CD14-positive monocyte (primary cell): ENCODE data around the gene ABCG1. TPM values are rescaled to one million over a fixed set of nuclear protein-coding genes. Genes with fewer than 3 reads are reported as not detected.
A peak's percentile ranks its signal among the peaks of the same experiment; 100 is the strongest.

ENCODE experiments used
- DNase-seq, 3 donors: peaks; one replicate each; pipeline ENCODE4 v3.0.0-alpha.2; 2011 to 2022
- H2AFZ ChIP-seq: 2 replicates; pipeline ENCODE4 v1.6.0; 2012; ENCODE audit warnings: mild to moderate bottlenecking, low read depth, low read length, inconsistent platforms; ENCODE audit not compliant: insufficient read depth, poor library complexity, severe bottlenecking
- H3K27ac ChIP-seq, 2 donors: 1 replicate in 1 of 2; 2 replicates in 1 of 2; pipeline ENCODE4 v1.5.1; 2012 to 2013; ENCODE audit warnings: low read length in 2 of 2, control low read depth in 1 of 2, inconsistent platforms in 1 of 2, low read depth in 1 of 2, mild to moderate bottlenecking in 1 of 2
- H3K27me3 ChIP-seq, 2 donors: one replicate each; pipeline versions ENCODE4 v1.6.0 to v1.6.1; 2011 to 2013; ENCODE audit warnings: low read length in 2 of 2; ENCODE audit not compliant: control insufficient read depth in 2 of 2, insufficient read depth in 2 of 2
- H3K36me3 ChIP-seq, 2 donors: replicated peaks in 1 of 2; 1 replicate in 1 of 2; 2 replicates in 1 of 2; pipeline versions ENCODE4 v1.5.1 to v1.6.1; 2012 to 2013; ENCODE audit warnings: low read length in 2 of 2, control low read depth in 1 of 2, inconsistent platforms in 1 of 2, mild to moderate bottlenecking in 1 of 2; ENCODE audit not compliant: insufficient read depth in 2 of 2, control insufficient read depth in 1 of 2
- H3K4me1 ChIP-seq, 2 donors: 1 replicate in 1 of 2; 2 replicates in 1 of 2; pipeline versions ENCODE4 v1.5.1 to v1.6.1; 2012 to 2013; ENCODE audit warnings: low read length in 2 of 2, control low read depth in 1 of 2, inconsistent platforms in 1 of 2, mild to moderate bottlenecking in 1 of 2, moderate library complexity in 1 of 2; ENCODE audit not compliant: insufficient read depth in 2 of 2, control insufficient read depth in 1 of 2
- H3K4me2 ChIP-seq: replicated peaks from 2 replicates; pipeline ENCODE3; 2012; ENCODE audit warnings: low read length, moderate library complexity, mild to moderate bottlenecking; ENCODE audit not compliant: poor library complexity, severe bottlenecking; ENCODE audit errors: extremely low read depth
- H3K4me3 ChIP-seq, 3 experiments: fragments of 200-600 bp in 1 of 3; sonication (generic) in 1 of 3; replicated peaks in 1 of 3; 1 replicate in 2 of 3; 2 replicates in 1 of 3; pipeline ENCODE4 v1.5.1; 2011 to 2013; ENCODE audit warnings: low read length in 3 of 3, mild to moderate bottlenecking in 3 of 3, control low read depth in 2 of 3, low read depth in 2 of 3, inconsistent platforms in 1 of 3, moderate library complexity in 1 of 3
- H3K79me2 ChIP-seq: 2 replicates; pipeline ENCODE4 v1.6.0; 2012; ENCODE audit warnings: mild to moderate bottlenecking, control low read depth, inconsistent platforms, low read length, moderate library complexity; ENCODE audit not compliant: insufficient read depth
- H3K9ac ChIP-seq: 2 replicates; pipeline ENCODE4 v1.6.0; 2017; ENCODE audit warnings: low read length, mild to moderate bottlenecking; ENCODE audit not compliant: insufficient read depth, poor library complexity, severe bottlenecking
- H3K9me3 ChIP-seq, 2 donors: replicated peaks in 1 of 2; 1 replicate in 1 of 2; 2 replicates in 1 of 2; pipeline versions ENCODE4 v1.5.1 to v1.6.1; 2012 to 2013; ENCODE audit warnings: low read length in 2 of 2, control low read depth in 1 of 2; ENCODE audit not compliant: control insufficient read depth in 1 of 2, insufficient read depth in 1 of 2
- H4K20me1 ChIP-seq: 2 replicates; pipeline ENCODE4 v1.6.0; 2012; ENCODE audit warnings: mild to moderate bottlenecking, low read length, control low read depth, moderate library complexity; ENCODE audit not compliant: insufficient read depth
- H3K27ac Mint-ChIP-seq, 7 donors: one replicate each; pipeline ENCODE4 v1.8.0; 2020; ENCODE audit warnings: mild to moderate bottlenecking in 7 of 7, mixed read lengths in 7 of 7, moderate library complexity in 6 of 7, inconsistent platforms in 2 of 7
- H3K27me3 Mint-ChIP-seq, 3 donors: one replicate each; pipeline ENCODE4 v1.8.0; 2021 to 2022; ENCODE audit warnings: low read depth in 3 of 3, mild to moderate bottlenecking in 3 of 3, mixed read lengths in 3 of 3, moderate library complexity in 3 of 3, inconsistent platforms in 1 of 3
- H3K36me3 Mint-ChIP-seq, 2 donors: one replicate each; pipeline ENCODE4 v1.8.0; 2020; ENCODE audit warnings: mixed read lengths in 2 of 2, inconsistent platforms in 1 of 2, mild to moderate bottlenecking in 1 of 2
- H3K4me1 Mint-ChIP-seq: one replicate; pipeline ENCODE4 v1.8.0; 2020; ENCODE audit warnings: mild to moderate bottlenecking, mixed read lengths
- H3K4me3 Mint-ChIP-seq, 2 donors: one replicate each; pipeline ENCODE4 v1.8.0; 2020; ENCODE audit warnings: mild to moderate bottlenecking in 2 of 2, mixed read lengths in 2 of 2, moderate library complexity in 1 of 2
- H3K9me3 Mint-ChIP-seq, 7 donors: one replicate each; pipeline ENCODE4 v1.8.0; 2020 to 2022; ENCODE audit warnings: mixed read lengths in 7 of 7, mild to moderate bottlenecking in 6 of 7, moderate library complexity in 6 of 7, inconsistent platforms in 2 of 7
- WGBS: methylation state at CpG from one replicate; pipeline ENCODE4 v1.1.5; 2013; ENCODE audit warnings: missing lambda C conversion rate; ENCODE audit not compliant: insufficient coverage; 5-methylcytosine and 5-hydroxymethylcytosine counted together
- intact Hi-C, 2 donors: fragments of 100-400 bp; cut with micrococcal nuclease; formaldehyde crosslinking; loops; one replicate each; pipeline versions ENCODE4 v1.15.0 to v1.15.1; 2023
- polyA plus RNA-seq, 3 donors: library from polyadenylated mRNA; depleted of rRNA in 1 of 3; unstranded in 2 of 3; stranded (reverse) in 1 of 3; fragments of 300-500 nt in 2 of 3; fragments of >200 nt in 1 of 3; fragmentation: Illumina TruSeq in 2 of 3; gene quantifications; 1 replicate in 2 of 3; 2 replicates in 1 of 3; pipeline ENCODE4 v1.2.3, GENCODE V29; 2012 to 2021
- TF ChIP-seq, protein P1 (sequence below): fragments of 200-600 bp; IDR thresholded peaks from one replicate; pipeline ENCODE4 v1.8.0; 2022; ENCODE audit warnings: antibody characterized with exemption, mild to moderate bottlenecking

Gene ABCG1
- polyA plus RNA-seq, 3 donors: 3.0 to 5.2 (median 3.5) TPM

DNA sequence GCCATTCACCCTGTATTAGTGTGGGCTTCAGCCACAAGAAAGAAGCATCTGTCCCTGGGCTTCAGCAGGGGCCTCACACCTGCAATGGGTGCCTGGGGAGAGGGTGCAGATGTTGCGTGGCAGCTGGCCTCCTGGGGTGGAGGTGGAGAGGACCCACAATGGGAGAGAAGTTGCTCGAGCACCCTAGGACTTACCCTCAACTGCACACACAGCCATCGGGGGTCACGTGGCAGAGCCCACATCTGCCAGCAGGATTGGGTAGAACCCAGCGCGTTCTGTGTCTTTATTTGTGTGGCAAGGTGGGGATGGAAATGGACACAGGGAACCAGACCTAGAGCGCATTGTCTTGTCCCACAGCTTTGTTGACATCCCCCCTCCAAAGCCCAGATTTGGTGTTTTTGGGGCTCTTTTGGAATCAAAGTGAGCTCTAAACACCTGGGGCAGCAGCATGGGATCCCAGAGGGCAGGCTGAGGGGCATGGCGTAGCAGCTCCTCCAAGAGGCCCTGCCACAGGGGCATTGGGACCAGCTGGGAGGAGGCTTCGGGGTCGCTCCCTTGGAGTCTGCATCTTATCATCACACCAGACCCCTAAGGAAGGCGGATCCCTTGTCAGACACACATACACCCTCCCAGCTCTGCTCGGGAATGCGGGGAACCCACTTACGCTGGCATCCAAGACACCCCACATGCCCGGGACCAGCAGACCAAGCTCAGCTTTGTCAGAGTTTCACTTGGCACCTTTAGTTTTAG is 5.1 kb downstream of the ABCG1 start:
- Histone ChIP-seq H3K9me3 (no peaks in the 10 kb centered on the region), H3K4me3 (no peak overlapping the region), H3K27me3 (no peaks in the 10 kb centered on the region), H3K79me2 (no peaks in the 10 kb centered on the region), H2AFZ (no peak overlapping the region), H3K27ac (no peak overlapping the region), H3K4me1 (peaks cover 49% of the 10 kb centered on the region in 2 donors), H3K36me3 (no peaks in the 10 kb centered on the region), H4K20me1 (peaks cover 7% of the 10 kb centered on the region), H3K4me2 (no peak overlapping the region), H3K9ac (no peak overlapping the region)
- peak overlapping the region in 1 of 7 donors; percentile 44 for H3K27ac Mint-ChIP-seq
- peaks cover 50% of the 10 kb centered on the region for H3K4me1 Mint-ChIP-seq
- H3K27me3 Mint-ChIP-seq: peaks cover 2 to 6% (median 3%) of the 10 kb centered on the region in 3 donors
- no peak overlapping the region for H3K4me3 Mint-ChIP-seq
- peaks cover 15 to 40% of the 10 kb centered on the region in 2 donors for H3K36me3 Mint-ChIP-seq
- H3K9me3 Mint-ChIP-seq: peaks cover 0 to 4% (median 0%) of the 10 kb centered on the region in 7 donors
- 96% methylated on average over 8 of the region's 15 CpGs for WGBS
- TF ChIP-seq, protein P1, sequence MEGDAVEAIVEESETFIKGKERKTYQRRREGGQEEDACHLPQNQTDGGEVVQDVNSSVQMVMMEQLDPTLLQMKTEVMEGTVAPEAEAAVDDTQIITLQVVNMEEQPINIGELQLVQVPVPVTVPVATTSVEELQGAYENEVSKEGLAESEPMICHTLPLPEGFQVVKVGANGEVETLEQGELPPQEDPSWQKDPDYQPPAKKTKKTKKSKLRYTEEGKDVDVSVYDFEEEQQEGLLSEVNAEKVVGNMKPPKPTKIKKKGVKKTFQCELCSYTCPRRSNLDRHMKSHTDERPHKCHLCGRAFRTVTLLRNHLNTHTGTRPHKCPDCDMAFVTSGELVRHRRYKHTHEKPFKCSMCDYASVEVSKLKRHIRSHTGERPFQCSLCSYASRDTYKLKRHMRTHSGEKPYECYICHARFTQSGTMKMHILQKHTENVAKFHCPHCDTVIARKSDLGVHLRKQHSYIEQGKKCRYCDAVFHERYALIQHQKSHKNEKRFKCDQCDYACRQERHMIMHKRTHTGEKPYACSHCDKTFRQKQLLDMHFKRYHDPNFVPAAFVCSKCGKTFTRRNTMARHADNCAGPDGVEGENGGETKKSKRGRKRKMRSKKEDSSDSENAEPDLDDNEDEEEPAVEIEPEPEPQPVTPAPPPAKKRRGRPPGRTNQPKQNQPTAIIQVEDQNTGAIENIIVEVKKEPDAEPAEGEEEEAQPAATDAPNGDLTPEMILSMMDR: no peak
- intact Hi-C loops: loop anchor here in 1 of 2 donors (5.0 kb wide), 2 partner anchors 33 to 62 kb away; no protein-coding TSS in a partner anchor
- no peak for DNase-seq

DNA sequence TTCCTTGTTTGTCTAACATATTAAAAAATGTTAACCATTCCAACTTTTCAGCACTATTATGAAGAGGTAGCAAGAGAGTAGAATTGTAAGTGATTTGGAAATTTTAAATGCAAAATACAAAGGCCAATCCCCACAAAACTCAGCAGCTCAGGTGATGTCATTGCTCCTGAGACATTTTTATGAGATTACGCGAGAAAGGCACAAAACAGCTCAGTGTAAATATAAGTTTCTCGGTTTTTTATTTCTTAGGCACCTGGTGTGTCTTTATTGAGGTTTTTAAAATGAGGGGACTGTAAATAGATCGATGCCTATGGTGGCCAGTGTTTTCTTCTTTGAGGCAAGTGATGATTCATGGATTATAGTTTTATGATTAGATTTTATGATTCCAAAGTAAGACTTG is 6.1 kb downstream of the ABCG1 start:
- Mint-ChIP-seq H3K27ac (no peak overlapping the region), H3K9me3 (peaks cover 0 to 6% (median 0%) of the 10 kb centered on the region in 7 donors), H3K4me3 (no peak overlapping the region), H3K36me3 (peaks cover 15 to 46% of the 10 kb centered on the region in 2 donors), H3K4me1 (peaks cover 58% of the 10 kb centered on the region), H3K27me3 (peaks cover under 1 to 2% (median 2%) of the 10 kb centered on the region in 3 donors)
- WGBS: 100% methylated on average over 1 of the region's 4 CpGs
- no peak overlapping the region for H3K9ac ChIP-seq
- no peak overlapping the region for H3K4me3 ChIP-seq
- intact Hi-C loops: no loop called here
- H3K4me1 ChIP-seq: peaks cover 45 to 48% of the 10 kb centered on the region in 2 donors
- H4K20me1 ChIP-seq: peaks cover 7% of the 10 kb centered on the region
- H3K36me3 ChIP-seq: no peaks in the 10 kb centered on the region
- no peaks in the 10 kb centered on the region for H3K79me2 ChIP-seq
- no peak overlapping the region for H3K27ac ChIP-seq
- no peaks in the 10 kb centered on the region for H3K9me3 ChIP-seq
- no peak for DNase-seq
- H2AFZ ChIP-seq: no peak overlapping the region
- H3K4me2 ChIP-seq: no peak overlapping the region
- TF ChIP-seq, protein P1: no peak
- no peaks in the 10 kb centered on the region for H3K27me3 ChIP-seq
